Fibroblast of peridontal ligament (primary cell): ENCODE results near the gene GBP1.

ENCODE experiments used
- DNase-seq: peaks from one replicate; pipeline ENCODE4 v3.0.0-alpha.2; 2010; ENCODE audit errors: extremely low read depth

GBP1 gene

GRCh38 chr1:89005286-89006151 lies 59.5 kb downstream of the GBP1 start:
- no peak for DNase-seq
